Esophagus muscularis mucosa (tissue), 4 donors: ENCODE measurements around the gene NUP210.

Source experiments
- CTCF ChIP-seq, 3 experiments: fragments of 200-600 bp in 2 of 3; fragments of 450-650 bp in 1 of 3; sonication (generic) in 2 of 3; IDR thresholded peaks; one replicate each; pipeline ENCODE4 v1.5.1; 2017 to 2019; ENCODE audit warnings: antibody characterized with exemption in 3 of 3, mild to moderate bottlenecking in 2 of 3, moderate library complexity in 1 of 3
- EP300 ChIP-seq: sonication (generic); formaldehyde crosslinking; IDR thresholded peaks from one replicate; pipeline ENCODE4 v1.6.1; 2017; ENCODE audit warnings: antibody characterized with exemption
- POLR2A ChIP-seq: fragments of 450-650 bp; IDR thresholded peaks from one replicate; pipeline ENCODE4 v1.6.1; 2017; ENCODE audit warnings: antibody characterized with exemption, moderate library complexity, mild to moderate bottlenecking, low read depth
- POLR2AphosphoS5 ChIP-seq, 2 donors: sonication (generic); formaldehyde crosslinking; IDR thresholded peaks; one replicate each; pipeline ENCODE4 v1.6.1; 2017; ENCODE audit warnings: antibody characterized with exemption in 2 of 2

DNA sequence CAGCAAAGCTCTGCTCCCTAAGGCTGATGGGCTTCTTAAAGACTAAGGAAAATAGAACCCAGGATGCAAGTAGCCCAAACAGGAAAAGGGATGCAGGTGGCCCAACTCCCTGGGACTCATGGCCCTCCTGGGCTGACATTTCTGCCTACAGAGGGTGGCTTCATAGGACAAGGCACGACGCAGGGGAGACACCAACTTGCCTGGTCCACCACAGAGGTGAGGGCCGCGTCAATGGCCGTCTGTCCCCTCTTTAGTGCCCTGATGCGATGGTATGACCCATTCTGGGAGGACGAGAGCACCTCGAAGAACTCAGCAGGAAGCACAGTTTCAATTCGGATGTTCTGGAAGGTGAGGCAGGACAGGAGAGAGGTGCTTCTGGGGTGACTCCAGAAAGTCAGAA is 44.0 kb downstream of the NUP210 start:
- TF ChIP-seq POLR2AphosphoS5 (IDR thresholded peaks at IDR 0.05) (no peak), POLR2A (no peak), EP300 (no peak), CTCF (IDR thresholded peaks at IDR 0.05) (no peak)
